Bronchial epithelial cell (primary cell): ENCODE results near the gene OBI1. TPM values are rescaled to one million over a fixed set of nuclear protein-coding genes. Genes with fewer than 3 reads are reported as not detected.
A peak's percentile ranks its signal among the peaks of the same experiment; 100 is the strongest.

ENCODE experiments used
- DNase-seq: peaks from one replicate; pipeline ENCODE4 v3.0.0-alpha.2; 2010; ENCODE audit warnings: low read depth
- FAIRE-seq: peaks from 2 replicates; lab custom pipeline; 2011; peaks lifted over from hg19 to GRCh38; lab: Jason Lieb, UNC
- H3K27me3 ChIP-seq: 2 replicates; pipeline ENCODE4 v1.5.1; 2011; ENCODE audit warnings: low read length; ENCODE audit not compliant: control insufficient read depth, insufficient read depth
- H3K36me3 ChIP-seq: 2 replicates; pipeline ENCODE4 v1.5.1; 2011; ENCODE audit warnings: low read length; ENCODE audit not compliant: control insufficient read depth, insufficient read depth
- H3K4me3 ChIP-seq: 2 replicates; pipeline ENCODE4 v1.5.1; 2011; ENCODE audit warnings: mild to moderate bottlenecking, low read depth, low read length, control low read depth
- total RNA-seq: library from RNA; depleted of rRNA; stranded (reverse); fragments of >200 nt; gene quantifications from 2 replicates; pipeline ENCODE4 v1.2.1, GENCODE V29; 2014
- TF ChIP-seq, protein P1 (sequence below): IDR thresholded peaks from 2 replicates; pipeline ENCODE4 v1.5.1; 2011; ENCODE audit warnings: mild to moderate bottlenecking, moderate library complexity, low read length, control low read depth, inconsistent platforms; ENCODE audit not compliant: insufficient read depth, severe bottlenecking

OBI1 gene
- total RNA-seq, 1 donor from 2014 or later, result 16.6 TPM

- Histone ChIP-seq H3K36me3 (peaks cover 3% of the 10 kb centered on the region), H3K4me3 (no peak overlapping the region), H3K27me3 (no peaks in the 10 kb centered on the region)
- FAIRE-seq (no peak), DNase-seq (no peak)
- TF ChIP-seq, protein P1, sequence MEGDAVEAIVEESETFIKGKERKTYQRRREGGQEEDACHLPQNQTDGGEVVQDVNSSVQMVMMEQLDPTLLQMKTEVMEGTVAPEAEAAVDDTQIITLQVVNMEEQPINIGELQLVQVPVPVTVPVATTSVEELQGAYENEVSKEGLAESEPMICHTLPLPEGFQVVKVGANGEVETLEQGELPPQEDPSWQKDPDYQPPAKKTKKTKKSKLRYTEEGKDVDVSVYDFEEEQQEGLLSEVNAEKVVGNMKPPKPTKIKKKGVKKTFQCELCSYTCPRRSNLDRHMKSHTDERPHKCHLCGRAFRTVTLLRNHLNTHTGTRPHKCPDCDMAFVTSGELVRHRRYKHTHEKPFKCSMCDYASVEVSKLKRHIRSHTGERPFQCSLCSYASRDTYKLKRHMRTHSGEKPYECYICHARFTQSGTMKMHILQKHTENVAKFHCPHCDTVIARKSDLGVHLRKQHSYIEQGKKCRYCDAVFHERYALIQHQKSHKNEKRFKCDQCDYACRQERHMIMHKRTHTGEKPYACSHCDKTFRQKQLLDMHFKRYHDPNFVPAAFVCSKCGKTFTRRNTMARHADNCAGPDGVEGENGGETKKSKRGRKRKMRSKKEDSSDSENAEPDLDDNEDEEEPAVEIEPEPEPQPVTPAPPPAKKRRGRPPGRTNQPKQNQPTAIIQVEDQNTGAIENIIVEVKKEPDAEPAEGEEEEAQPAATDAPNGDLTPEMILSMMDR, result no peak
These were observed 38.0 kb downstream of the OBI1 start for GRCh38 chr13:78620936-78621470.

- no peak for FAIRE-seq
These were observed 40.5 kb downstream of the OBI1 start for GRCh38 chr13:78618411-78618810.

DNA sequence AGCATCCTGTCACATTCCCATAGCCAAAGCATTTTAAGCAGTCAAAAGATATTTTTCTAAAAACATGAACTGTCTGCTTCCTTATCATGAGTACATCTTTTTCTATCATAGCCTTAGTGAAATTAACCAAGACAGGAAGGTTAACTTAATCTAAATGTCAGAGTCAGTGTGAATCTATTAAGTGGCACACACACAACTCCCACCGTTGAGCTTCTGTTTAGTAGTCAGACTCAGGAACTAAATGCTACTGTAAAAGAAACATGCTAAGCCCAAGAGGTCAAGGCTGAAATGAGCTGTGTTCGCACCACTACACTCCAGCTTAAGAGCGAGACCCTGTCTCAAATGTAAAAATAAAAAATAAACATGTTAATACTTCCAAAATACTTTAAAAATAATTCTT is 47.9 kb downstream of the OBI1 start:
- FAIRE-seq (no peak), DNase-seq (no peak)
- TF ChIP-seq, protein P1, result no peak
- no peak overlapping the region for H3K4me3 ChIP-seq
- H3K27me3 ChIP-seq, result peaks cover 41% of the 10 kb centered on the region
- no peaks in the 10 kb centered on the region for H3K36me3 ChIP-seq

More at GRCh38 chr13:78618411-78618810, 40.5 kb downstream of the OBI1 start:
- H3K4me3 ChIP-seq, result no peak overlapping the region
- H3K27me3 ChIP-seq, result no peaks in the 10 kb centered on the region
- TF ChIP-seq, protein P1, result no peak
- DNase-seq, result no peak
- H3K36me3 ChIP-seq, result peaks cover 2% of the 10 kb centered on the region

DNA sequence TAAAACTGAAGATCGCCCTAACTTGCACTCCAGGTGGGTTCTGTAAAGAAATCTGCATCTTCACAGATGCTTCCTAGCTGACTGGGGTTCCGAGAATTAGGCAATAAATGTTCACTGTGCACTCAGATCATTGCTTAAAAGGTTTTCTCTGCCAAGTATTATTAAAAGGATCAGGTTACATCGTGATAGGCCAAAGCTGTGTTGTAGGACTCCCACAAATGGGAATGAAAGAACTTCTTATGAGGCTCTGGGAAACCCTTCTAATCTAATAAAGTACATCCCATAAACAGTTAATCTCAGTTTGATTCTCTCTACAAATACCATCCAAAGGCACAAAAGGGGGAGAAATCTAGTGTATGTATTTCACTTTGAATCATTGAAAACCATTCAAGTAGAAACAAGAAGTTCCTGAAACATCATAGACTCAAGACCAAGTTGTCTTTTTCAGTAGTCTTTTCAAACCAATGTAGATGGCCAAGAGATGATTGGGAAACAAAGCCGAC is 48.5 kb downstream of the OBI1 start:
- no peak overlapping the region for H3K4me3 ChIP-seq
- TF ChIP-seq, protein P1, result no peak
- H3K27me3 ChIP-seq, result peaks cover 46% of the 10 kb centered on the region
- no peak for FAIRE-seq
- no peaks in the 10 kb centered on the region for H3K36me3 ChIP-seq
- peak; percentile 10 for DNase-seq

DNA sequence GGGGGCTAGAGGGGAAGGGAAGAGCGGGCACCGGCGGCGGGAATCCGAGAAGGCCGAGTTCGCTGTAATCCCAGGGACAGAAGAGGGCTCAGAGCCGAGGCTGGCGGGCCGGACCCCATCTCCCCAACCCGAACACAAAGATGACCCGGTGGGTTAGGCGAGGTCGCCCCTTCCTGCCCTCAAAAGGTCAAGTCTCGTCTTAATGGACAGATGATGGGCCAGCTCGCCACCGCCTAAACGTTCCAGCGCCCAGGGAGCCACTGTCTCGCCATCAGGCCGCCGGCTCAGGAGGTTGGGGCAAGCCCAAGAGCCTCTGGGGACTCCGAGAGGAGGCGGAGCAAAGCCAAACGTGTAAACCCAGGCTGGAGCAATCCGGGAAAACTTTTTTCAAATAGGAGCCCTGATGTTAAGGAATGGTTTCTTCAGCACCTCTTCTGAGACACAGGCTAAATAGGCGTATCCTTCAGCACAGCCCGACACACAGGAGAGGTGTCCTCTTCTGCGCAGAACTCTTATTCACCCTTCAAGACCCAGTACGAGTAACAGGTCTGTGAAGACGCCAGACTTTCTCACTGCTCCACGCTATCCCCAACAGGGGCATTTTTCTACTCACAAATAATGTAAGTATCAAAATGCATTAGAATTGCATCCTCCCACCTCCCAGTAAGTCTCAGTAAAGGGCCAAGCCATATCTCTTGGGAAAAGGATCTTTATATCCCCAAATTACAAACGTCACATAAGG is 49.3 kb downstream of the OBI1 start:
- TF ChIP-seq, protein P1, result no peak
- Histone ChIP-seq H3K36me3 (no peaks in the 10 kb centered on the region), H3K4me3 (peak overlapping the region; percentile 36), H3K27me3 (peaks cover 53% of the 10 kb centered on the region)
- FAIRE-seq, result peak; percentile 18
- DNase-seq, result no peak
